ENCODE results near the gene FOCAD. TPM values are rescaled to one million over a fixed set of nuclear protein-coding genes. Genes with fewer than 3 reads are reported as not detected.

FOCAD gene
- polyA plus RNA-seq, 2 donors, result 4.6 to 6.1 TPM

GRCh38 chr9:20929276-20929675, 245.2 kb downstream of the FOCAD start:
- no peaks in the 10 kb centered on the region for H3K27me3 ChIP-seq (ENCODE audit: control insufficient read depth in 1 of 2, insufficient read depth in 2 of 2, low read length in 2 of 2)
- WGBS, 2 donors, result 75 to 81% methylated on average over 5 of the region's 5 CpGs

DNA sequence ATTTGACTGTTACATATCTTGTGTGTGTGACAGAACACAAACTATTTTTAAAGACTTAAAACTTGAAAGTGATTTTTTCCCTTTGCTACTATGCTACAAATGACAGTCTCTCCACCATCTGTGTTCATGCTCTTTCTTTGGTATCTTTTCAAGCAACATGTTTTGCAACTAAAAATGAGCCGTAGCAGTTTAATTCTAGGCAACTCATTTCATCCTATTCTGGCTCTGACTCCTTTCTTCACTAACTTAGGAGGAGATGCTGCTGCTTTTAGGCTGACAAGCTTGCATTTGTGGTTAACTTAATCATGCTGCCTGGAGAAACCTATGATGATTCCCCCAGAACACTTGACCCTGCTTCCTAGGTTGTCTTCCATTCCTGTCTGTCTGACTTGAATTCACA, 246.8 kb downstream of the FOCAD start:
- WGBS, 2 donors, result 83 to 88% methylated on average over 1 of the region's 1 CpG
- no peaks in the 10 kb centered on the region for H3K27me3 ChIP-seq (ENCODE audit: control insufficient read depth in 1 of 2, insufficient read depth in 2 of 2, low read length in 2 of 2)

More at GRCh38 chr9:20929276-20929675, 245.2 kb downstream of the FOCAD start:
- Histone ChIP-seq H3K4me3 (ENCODE audit: low read depth in 1 of 2, low read length in 2 of 2) (no peak overlapping the region), H3K9me3 (ENCODE audit: control insufficient read depth in 2 of 2, insufficient read depth in 1 of 2, low read depth in 1 of 2, low read length in 1 of 2) (no peaks in the 10 kb centered on the region), H3K4me1 (ENCODE audit: control insufficient read depth in 2 of 2, insufficient read depth in 2 of 2, low read length in 1 of 2) (no peaks in the 10 kb centered on the region), H3K27ac (ENCODE audit: low read depth in 2 of 2, low read length in 1 of 2) (no peak overlapping the region), H3K36me3 (ENCODE audit: control insufficient read depth in 2 of 2, insufficient read depth in 2 of 2, low read length in 1 of 2) (no peaks in the 10 kb centered on the region)

DNA sequence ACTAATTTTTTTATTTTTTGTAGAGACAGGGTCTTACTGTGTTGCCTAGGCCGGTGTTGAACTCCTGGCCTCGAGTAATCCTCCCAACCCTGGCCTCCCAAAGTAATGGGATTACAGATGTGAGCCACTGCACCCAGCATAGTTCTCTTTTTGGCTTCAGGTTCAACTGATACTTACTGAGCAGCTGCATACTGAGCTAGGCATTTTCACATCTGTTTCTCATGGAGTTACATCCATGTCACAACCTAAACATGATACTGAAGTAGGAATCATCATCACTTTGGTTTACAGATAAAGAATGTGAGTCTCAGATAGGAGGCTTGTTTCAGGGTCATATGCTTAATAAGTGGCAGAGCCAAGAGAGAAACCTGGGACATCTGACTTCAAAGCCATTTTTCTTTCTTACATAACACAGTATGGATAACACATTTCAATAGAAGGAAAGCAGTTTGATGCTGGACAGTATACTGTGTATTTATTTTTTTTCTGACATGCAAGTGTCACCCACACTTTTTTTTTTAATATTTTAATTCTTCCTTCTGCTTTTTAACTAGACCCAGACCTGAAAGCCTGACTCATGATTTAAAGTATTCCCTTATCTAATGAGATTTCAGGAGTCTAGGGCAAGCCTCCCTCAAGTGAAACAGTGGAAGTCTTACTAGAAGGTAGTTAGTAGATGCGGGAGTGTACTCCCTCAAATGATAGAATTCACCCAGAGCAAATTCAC, 256.6 kb downstream of the FOCAD start:
- H3K36me3 ChIP-seq (ENCODE audit: control insufficient read depth in 2 of 2, insufficient read depth in 2 of 2, low read length in 1 of 2), result peaks cover 0 to 2% of the 10 kb centered on the region in 2 donors
- H3K4me3 ChIP-seq (ENCODE audit: low read depth in 1 of 2, low read length in 2 of 2), result no peak overlapping the region
- no peaks in the 10 kb centered on the region for H3K4me1 ChIP-seq (ENCODE audit: control insufficient read depth in 2 of 2, insufficient read depth in 2 of 2, low read length in 1 of 2)
- no peaks in the 10 kb centered on the region for H3K27me3 ChIP-seq (ENCODE audit: control insufficient read depth in 1 of 2, insufficient read depth in 2 of 2, low read length in 2 of 2)
- 61 to 65% methylated on average over 3 of the region's 3 CpGs for WGBS, 2 donors
- H3K9me3 ChIP-seq (ENCODE audit: control insufficient read depth in 2 of 2, insufficient read depth in 1 of 2, low read depth in 1 of 2, low read length in 1 of 2), result no peaks in the 10 kb centered on the region
- H3K27ac ChIP-seq (ENCODE audit: low read depth in 2 of 2, low read length in 1 of 2), result no peak overlapping the region

More for the DNA sequence above, 246.8 kb downstream of the FOCAD start:
- Histone ChIP-seq H3K9me3 (ENCODE audit: control insufficient read depth in 2 of 2, insufficient read depth in 1 of 2, low read depth in 1 of 2, low read length in 1 of 2) (no peaks in the 10 kb centered on the region), H3K4me3 (ENCODE audit: low read depth in 1 of 2, low read length in 2 of 2) (no peak overlapping the region), H3K36me3 (ENCODE audit: control insufficient read depth in 2 of 2, insufficient read depth in 2 of 2, low read length in 1 of 2) (no peaks in the 10 kb centered on the region), H3K27ac (ENCODE audit: low read depth in 2 of 2, low read length in 1 of 2) (no peak overlapping the region), H3K4me1 (ENCODE audit: control insufficient read depth in 2 of 2, insufficient read depth in 2 of 2, low read length in 1 of 2) (no peaks in the 10 kb centered on the region)

DNA sequence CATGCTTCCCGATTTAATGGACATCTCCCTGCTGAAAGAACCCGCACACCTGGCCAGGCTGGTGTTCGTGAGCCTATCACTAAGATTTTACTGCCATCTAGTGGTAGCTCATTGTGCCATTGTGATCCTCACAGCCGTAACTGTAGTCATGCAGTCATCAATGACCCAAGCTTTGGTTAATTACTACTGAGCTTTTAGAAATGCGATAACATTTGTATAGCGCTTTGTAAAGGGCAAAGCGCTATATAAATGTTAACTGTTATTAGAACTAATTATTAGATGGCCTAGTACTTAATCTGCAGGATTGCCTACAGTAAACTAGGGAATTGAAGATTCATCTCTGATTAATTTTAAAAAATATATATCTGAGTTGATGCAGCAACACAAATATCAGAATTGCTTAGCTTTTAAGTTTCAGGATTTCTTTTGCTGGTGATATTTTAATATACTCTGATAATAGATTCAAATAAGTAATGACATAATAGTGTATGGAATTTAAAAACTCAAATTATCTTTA, 257.2 kb downstream of the FOCAD start:
- no peaks in the 10 kb centered on the region for H3K9me3 ChIP-seq (ENCODE audit: control insufficient read depth in 2 of 2, insufficient read depth in 1 of 2, low read depth in 1 of 2, low read length in 1 of 2)
- peaks cover 0 to 2% of the 10 kb centered on the region in 2 donors for H3K36me3 ChIP-seq (ENCODE audit: control insufficient read depth in 2 of 2, insufficient read depth in 2 of 2, low read length in 1 of 2)
- H3K4me1 ChIP-seq (ENCODE audit: control insufficient read depth in 2 of 2, insufficient read depth in 2 of 2, low read length in 1 of 2), result no peaks in the 10 kb centered on the region
- no peaks in the 10 kb centered on the region for H3K27me3 ChIP-seq (ENCODE audit: control insufficient read depth in 1 of 2, insufficient read depth in 2 of 2, low read length in 2 of 2)
- no peak overlapping the region for H3K4me3 ChIP-seq (ENCODE audit: low read depth in 1 of 2, low read length in 2 of 2)
- WGBS, 2 donors, result 5% methylated on average over 7 of the region's 7 CpGs
- H3K27ac ChIP-seq (ENCODE audit: low read depth in 2 of 2, low read length in 1 of 2), result no peak overlapping the region

DNA sequence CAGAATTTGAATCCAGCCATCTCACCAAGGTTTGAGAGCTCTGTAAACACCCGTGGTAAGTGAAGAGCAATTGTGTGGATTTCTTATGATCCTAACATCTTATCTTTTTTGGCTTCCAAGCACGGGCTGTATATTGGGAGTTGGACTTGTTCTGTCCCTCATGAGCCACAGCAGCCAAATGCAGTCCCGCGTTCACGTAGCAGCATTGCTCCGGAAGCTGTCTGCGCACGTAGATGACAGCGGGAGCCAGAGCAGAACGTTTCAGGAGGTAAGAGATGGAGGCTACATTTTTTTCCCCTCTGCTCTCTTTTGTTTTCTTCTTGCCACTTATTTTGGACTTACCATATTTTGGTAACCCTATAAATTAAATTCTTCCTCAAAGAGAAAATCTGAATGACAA, 260.4 kb downstream of the FOCAD start:
- WGBS, 2 donors, result 86 to 87% methylated on average over 10 of the region's 10 CpGs
- no peaks in the 10 kb centered on the region for H3K9me3 ChIP-seq (ENCODE audit: control insufficient read depth in 2 of 2, insufficient read depth in 1 of 2, low read depth in 1 of 2, low read length in 1 of 2)
- peaks cover 0 to 2% of the 10 kb centered on the region in 2 donors for H3K36me3 ChIP-seq (ENCODE audit: control insufficient read depth in 2 of 2, insufficient read depth in 2 of 2, low read length in 1 of 2)
- H3K4me1 ChIP-seq (ENCODE audit: control insufficient read depth in 2 of 2, insufficient read depth in 2 of 2, low read length in 1 of 2), result no peaks in the 10 kb centered on the region
- no peak overlapping the region for H3K4me3 ChIP-seq (ENCODE audit: low read depth in 1 of 2, low read length in 2 of 2)
- H3K27me3 ChIP-seq (ENCODE audit: control insufficient read depth in 1 of 2, insufficient read depth in 2 of 2, low read length in 2 of 2), result no peaks in the 10 kb centered on the region
- no peak overlapping the region for H3K27ac ChIP-seq (ENCODE audit: low read depth in 2 of 2, low read length in 1 of 2)

DNA sequence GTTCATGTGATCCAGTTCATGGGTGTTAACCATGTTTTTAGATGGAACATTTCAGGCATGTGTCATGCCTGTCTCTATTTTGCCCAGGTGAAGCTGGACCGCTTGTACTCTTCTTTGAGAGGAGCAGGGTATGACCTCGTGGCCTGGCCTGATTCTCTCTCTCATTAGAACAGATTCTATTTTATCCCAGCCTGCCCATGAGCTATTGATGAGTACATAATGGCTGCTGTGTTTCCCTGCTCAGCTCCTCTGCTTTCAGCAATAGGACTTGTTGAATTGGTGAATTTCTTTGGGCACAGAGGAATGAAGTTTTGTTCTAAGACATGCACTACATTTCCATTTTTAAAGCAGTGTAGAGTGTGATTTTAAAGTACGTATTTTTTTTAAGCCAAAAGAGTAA, 261.2 kb downstream of the FOCAD start:
- WGBS, 2 donors, result 85 to 86% methylated on average over 3 of the region's 3 CpGs
- H3K27ac ChIP-seq (ENCODE audit: low read depth in 2 of 2, low read length in 1 of 2), result no peak overlapping the region
- peaks cover 0 to 2% of the 10 kb centered on the region in 2 donors for H3K36me3 ChIP-seq (ENCODE audit: control insufficient read depth in 2 of 2, insufficient read depth in 2 of 2, low read length in 1 of 2)
- no peak overlapping the region for H3K4me3 ChIP-seq (ENCODE audit: low read depth in 1 of 2, low read length in 2 of 2)
- H3K4me1 ChIP-seq (ENCODE audit: control insufficient read depth in 2 of 2, insufficient read depth in 2 of 2, low read length in 1 of 2), result no peaks in the 10 kb centered on the region
- H3K9me3 ChIP-seq (ENCODE audit: control insufficient read depth in 2 of 2, insufficient read depth in 1 of 2, low read depth in 1 of 2, low read length in 1 of 2), result no peaks in the 10 kb centered on the region
- no peaks in the 10 kb centered on the region for H3K27me3 ChIP-seq (ENCODE audit: control insufficient read depth in 1 of 2, insufficient read depth in 2 of 2, low read length in 2 of 2)

GRCh38 chr9:20945856-20946255, 261.8 kb downstream of the FOCAD start:
- Histone ChIP-seq H3K27me3 (ENCODE audit: control insufficient read depth in 1 of 2, insufficient read depth in 2 of 2, low read length in 2 of 2) (no peaks in the 10 kb centered on the region), H3K9me3 (ENCODE audit: control insufficient read depth in 2 of 2, insufficient read depth in 1 of 2, low read depth in 1 of 2, low read length in 1 of 2) (no peaks in the 10 kb centered on the region), H3K36me3 (ENCODE audit: control insufficient read depth in 2 of 2, insufficient read depth in 2 of 2, low read length in 1 of 2) (peaks cover 0 to 2% of the 10 kb centered on the region in 2 donors), H3K27ac (ENCODE audit: low read depth in 2 of 2, low read length in 1 of 2) (no peak overlapping the region), H3K4me1 (ENCODE audit: control insufficient read depth in 2 of 2, insufficient read depth in 2 of 2, low read length in 1 of 2) (no peaks in the 10 kb centered on the region), H3K4me3 (ENCODE audit: low read depth in 1 of 2, low read length in 2 of 2) (no peak overlapping the region)
- WGBS, 2 donors, result 95 to 97% methylated on average over 2 of the region's 2 CpGs

- Histone ChIP-seq H3K9me3 (ENCODE audit: control insufficient read depth in 2 of 2, insufficient read depth in 1 of 2, low read depth in 1 of 2, low read length in 1 of 2) (no peaks in the 10 kb centered on the region), H3K4me1 (ENCODE audit: control insufficient read depth in 2 of 2, insufficient read depth in 2 of 2, low read length in 1 of 2) (no peaks in the 10 kb centered on the region), H3K27ac (ENCODE audit: low read depth in 2 of 2, low read length in 1 of 2) (no peak overlapping the region), H3K27me3 (ENCODE audit: control insufficient read depth in 1 of 2, insufficient read depth in 2 of 2, low read length in 2 of 2) (no peaks in the 10 kb centered on the region), H3K36me3 (ENCODE audit: control insufficient read depth in 2 of 2, insufficient read depth in 2 of 2, low read length in 1 of 2) (peaks cover 0 to 2% of the 10 kb centered on the region in 2 donors), H3K4me3 (ENCODE audit: low read depth in 1 of 2, low read length in 2 of 2) (no peak overlapping the region)
- WGBS, 2 donors, result 89 to 90% methylated on average over 4 of the region's 4 CpGs
These were observed 264.6 kb downstream of the FOCAD start for GRCh38 chr9:20948703-20949102.

- no peaks in the 10 kb centered on the region for H3K4me1 ChIP-seq (ENCODE audit: control insufficient read depth in 2 of 2, insufficient read depth in 2 of 2, low read length in 1 of 2)
- no peaks in the 10 kb centered on the region for H3K9me3 ChIP-seq (ENCODE audit: control insufficient read depth in 2 of 2, insufficient read depth in 1 of 2, low read depth in 1 of 2, low read length in 1 of 2)
- H3K27ac ChIP-seq (ENCODE audit: low read depth in 2 of 2, low read length in 1 of 2), result no peak overlapping the region
- H3K4me3 ChIP-seq (ENCODE audit: low read depth in 1 of 2, low read length in 2 of 2), result no peak overlapping the region
- 92 to 96% methylated on average over 2 of the region's 2 CpGs for WGBS, 2 donors
- H3K36me3 ChIP-seq (ENCODE audit: control insufficient read depth in 2 of 2, insufficient read depth in 2 of 2, low read length in 1 of 2), result no peaks in the 10 kb centered on the region
- H3K27me3 ChIP-seq (ENCODE audit: control insufficient read depth in 1 of 2, insufficient read depth in 2 of 2, low read length in 2 of 2), result no peaks in the 10 kb centered on the region
These were observed 266.6 kb downstream of the FOCAD start for GRCh38 chr9:20950707-20951106.
